ENCODE measurements around the gene ATG2A.

ATG2A gene

DNA sequence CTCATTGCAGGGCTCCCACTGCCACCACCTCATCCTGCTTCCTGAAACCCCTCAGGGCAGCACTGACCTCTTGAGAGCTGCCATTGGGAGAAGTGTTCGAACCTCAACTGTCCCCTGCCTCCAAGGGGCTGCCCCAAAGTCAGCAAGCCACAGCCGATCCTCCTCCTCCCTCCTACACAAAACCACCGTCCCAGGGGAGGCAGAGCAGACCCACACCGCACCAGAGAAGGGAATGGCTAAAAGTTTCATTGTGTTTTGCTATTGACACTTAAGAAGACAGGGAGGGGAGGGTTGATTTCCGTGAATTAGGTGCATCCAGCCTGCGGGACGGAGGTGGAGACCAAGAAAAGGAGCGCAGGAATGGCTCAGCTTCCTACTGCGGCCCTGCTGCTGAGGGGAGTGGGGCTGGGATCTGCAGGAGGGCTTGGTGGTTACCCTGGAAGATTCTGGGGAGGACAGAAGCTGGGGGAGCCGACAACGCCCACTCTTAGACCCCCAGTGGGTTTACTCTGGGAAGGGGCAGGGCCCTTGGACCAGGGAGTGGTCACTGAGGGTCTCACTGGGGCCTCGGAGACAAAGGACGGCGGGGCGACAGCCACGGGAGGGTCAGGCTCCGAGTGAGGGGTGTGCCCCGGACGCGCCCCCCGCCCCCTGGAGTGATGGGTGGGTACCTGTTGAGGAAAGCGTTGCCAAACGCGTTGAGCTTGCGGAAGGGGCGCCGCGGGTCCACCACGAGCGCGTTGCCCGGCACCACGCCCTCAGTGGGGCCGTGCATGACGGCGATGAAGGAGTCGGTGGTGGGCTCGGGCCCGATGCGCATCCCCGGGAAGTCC is 39.4 kb downstream of the ATG2A start:
- H3K27ac ChIP-seq (replicated peaks), result peak overlapping the region; percentile 77
- peak in 1 of 2 experiments; percentile 48 for DNase-seq (ENCODE audit: low read depth in 1 of 2, low spot score in 1 of 2)
- H3K27me3 ChIP-seq (ENCODE audit: insufficient read depth, poor library complexity, severe bottlenecking), result no peaks in the 10 kb centered on the region
- peak overlapping the region; percentile 86 for H3K4me3 ChIP-seq (replicated peaks; ENCODE audit: insufficient read depth, low read length)
- TF ChIP-seq, protein P1, sequence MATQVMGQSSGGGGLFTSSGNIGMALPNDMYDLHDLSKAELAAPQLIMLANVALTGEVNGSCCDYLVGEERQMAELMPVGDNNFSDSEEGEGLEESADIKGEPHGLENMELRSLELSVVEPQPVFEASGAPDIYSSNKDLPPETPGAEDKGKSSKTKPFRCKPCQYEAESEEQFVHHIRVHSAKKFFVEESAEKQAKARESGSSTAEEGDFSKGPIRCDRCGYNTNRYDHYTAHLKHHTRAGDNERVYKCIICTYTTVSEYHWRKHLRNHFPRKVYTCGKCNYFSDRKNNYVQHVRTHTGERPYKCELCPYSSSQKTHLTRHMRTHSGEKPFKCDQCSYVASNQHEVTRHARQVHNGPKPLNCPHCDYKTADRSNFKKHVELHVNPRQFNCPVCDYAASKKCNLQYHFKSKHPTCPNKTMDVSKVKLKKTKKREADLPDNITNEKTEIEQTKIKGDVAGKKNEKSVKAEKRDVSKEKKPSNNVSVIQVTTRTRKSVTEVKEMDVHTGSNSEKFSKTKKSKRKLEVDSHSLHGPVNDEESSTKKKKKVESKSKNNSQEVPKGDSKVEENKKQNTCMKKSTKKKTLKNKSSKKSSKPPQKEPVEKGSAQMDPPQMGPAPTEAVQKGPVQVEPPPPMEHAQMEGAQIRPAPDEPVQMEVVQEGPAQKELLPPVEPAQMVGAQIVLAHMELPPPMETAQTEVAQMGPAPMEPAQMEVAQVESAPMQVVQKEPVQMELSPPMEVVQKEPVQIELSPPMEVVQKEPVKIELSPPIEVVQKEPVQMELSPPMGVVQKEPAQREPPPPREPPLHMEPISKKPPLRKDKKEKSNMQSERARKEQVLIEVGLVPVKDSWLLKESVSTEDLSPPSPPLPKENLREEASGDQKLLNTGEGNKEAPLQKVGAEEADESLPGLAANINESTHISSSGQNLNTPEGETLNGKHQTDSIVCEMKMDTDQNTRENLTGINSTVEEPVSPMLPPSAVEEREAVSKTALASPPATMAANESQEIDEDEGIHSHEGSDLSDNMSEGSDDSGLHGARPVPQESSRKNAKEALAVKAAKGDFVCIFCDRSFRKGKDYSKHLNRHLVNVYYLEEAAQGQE (IDR thresholded peaks at IDR 0.05; ENCODE audit: insufficient replicate concordance, low read depth), result no peak
- TF ChIP-seq GABPA (IDR thresholded peaks at IDR 0.05; ENCODE audit: low read depth) (no peak), POLR2AphosphoS5 (IDR thresholded peaks at IDR 0.05; ENCODE audit: low read depth) (no peak), SPI1 (IDR thresholded peaks at IDR 0.05; ENCODE audit: borderline replicate concordance, low read depth) (no peak)
- TF ChIP-seq, protein P2, sequence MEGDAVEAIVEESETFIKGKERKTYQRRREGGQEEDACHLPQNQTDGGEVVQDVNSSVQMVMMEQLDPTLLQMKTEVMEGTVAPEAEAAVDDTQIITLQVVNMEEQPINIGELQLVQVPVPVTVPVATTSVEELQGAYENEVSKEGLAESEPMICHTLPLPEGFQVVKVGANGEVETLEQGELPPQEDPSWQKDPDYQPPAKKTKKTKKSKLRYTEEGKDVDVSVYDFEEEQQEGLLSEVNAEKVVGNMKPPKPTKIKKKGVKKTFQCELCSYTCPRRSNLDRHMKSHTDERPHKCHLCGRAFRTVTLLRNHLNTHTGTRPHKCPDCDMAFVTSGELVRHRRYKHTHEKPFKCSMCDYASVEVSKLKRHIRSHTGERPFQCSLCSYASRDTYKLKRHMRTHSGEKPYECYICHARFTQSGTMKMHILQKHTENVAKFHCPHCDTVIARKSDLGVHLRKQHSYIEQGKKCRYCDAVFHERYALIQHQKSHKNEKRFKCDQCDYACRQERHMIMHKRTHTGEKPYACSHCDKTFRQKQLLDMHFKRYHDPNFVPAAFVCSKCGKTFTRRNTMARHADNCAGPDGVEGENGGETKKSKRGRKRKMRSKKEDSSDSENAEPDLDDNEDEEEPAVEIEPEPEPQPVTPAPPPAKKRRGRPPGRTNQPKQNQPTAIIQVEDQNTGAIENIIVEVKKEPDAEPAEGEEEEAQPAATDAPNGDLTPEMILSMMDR (IDR thresholded peaks at IDR 0.05; ENCODE audit: insufficient read depth, low read length), result no peak

DNA sequence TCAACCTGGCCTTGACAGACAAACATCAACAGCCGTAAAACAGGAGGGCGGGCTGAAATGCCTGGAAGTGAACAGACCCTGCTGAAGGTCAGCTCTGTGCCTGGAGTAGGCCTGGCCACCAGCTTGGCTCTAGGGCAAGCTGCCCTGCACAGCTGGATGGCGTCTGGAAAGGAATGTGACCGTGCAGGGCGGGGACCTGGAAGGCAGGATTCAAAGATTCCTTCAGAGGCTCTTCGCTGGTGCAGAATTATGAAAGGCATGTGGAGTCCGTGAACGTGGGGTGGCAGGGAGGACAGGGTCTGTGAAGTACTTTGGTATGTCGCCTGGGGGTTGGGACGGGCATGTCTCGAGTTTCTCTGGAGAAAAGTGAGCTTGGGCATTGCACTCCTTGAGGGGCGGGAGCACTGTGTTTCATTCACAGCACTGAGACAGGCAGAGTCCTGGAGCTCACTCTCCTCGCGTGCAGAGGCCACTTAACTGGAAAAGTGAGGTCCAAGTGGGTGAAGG is 40.1 kb downstream of the ATG2A start:
- H3K4me3 ChIP-seq (replicated peaks; ENCODE audit: insufficient read depth, low read length), result peak overlapping the region; percentile 86
- H3K27me3 ChIP-seq (ENCODE audit: insufficient read depth, poor library complexity, severe bottlenecking), result no peaks in the 10 kb centered on the region
- H3K27ac ChIP-seq (replicated peaks), result peak overlapping the region; percentile 77
- no peak for DNase-seq (ENCODE audit: low read depth in 1 of 2, low spot score in 1 of 2)
- TF ChIP-seq, protein P1 (IDR thresholded peaks at IDR 0.05; ENCODE audit: insufficient replicate concordance, low read depth), result no peak
- TF ChIP-seq, protein P2 (IDR thresholded peaks at IDR 0.05; ENCODE audit: insufficient read depth, low read length), result no peak
- TF ChIP-seq SPI1 (IDR thresholded peaks at IDR 0.05; ENCODE audit: borderline replicate concordance, low read depth) (no peak), GABPA (IDR thresholded peaks at IDR 0.05; ENCODE audit: low read depth) (no peak), POLR2AphosphoS5 (IDR thresholded peaks at IDR 0.05; ENCODE audit: low read depth) (no peak)

DNA sequence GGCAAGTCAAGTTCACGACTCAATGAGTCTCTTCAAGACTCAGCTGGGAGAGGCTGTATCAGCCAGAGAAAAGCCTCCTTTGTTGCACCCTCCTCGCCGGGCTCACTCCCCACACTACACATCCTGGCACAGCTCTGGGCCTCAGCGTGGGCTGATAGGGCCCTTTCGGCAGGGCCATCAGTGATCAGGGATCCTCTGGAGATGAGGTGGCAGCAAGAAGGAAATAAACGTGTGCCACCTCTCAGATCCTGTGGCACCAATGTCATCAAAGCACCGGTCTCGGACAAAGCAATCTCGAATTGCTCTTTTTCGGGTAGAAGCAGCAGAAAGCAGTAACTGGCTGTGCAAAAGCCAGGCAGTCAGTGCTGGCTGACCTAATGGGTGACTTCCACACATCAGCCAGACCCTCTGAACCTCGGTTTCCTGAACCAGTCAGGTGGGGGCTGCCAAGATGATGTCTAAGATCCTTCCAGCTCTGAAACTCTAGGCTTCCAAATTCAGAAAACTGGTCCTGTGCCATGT is 40.7 kb downstream of the ATG2A start:
- H3K27me3 ChIP-seq (ENCODE audit: insufficient read depth, poor library complexity, severe bottlenecking), result no peaks in the 10 kb centered on the region
- no peak for TF ChIP-seq POLR2AphosphoS5 (IDR thresholded peaks at IDR 0.05; ENCODE audit: low read depth)
- TF ChIP-seq, protein P1 (IDR thresholded peaks at IDR 0.05; ENCODE audit: insufficient replicate concordance, low read depth), result no peak
- no peak for TF ChIP-seq SPI1 (IDR thresholded peaks at IDR 0.05; ENCODE audit: borderline replicate concordance, low read depth)
- no peak for TF ChIP-seq GABPA (IDR thresholded peaks at IDR 0.05; ENCODE audit: low read depth)
- TF ChIP-seq, protein P2 (IDR thresholded peaks at IDR 0.05; ENCODE audit: insufficient read depth, low read length), result no peak
- DNase-seq (ENCODE audit: low read depth in 1 of 2, low spot score in 1 of 2), result no peak
- peak overlapping the region; percentile 86 for H3K4me3 ChIP-seq (replicated peaks; ENCODE audit: insufficient read depth, low read length)
- peak overlapping the region; percentile 77 for H3K27ac ChIP-seq (replicated peaks)

Data from HL-60 (cell line).